Stimulated activated CD8-positive, alpha-beta memory T cell treated with anti-CD3 and anti-CD28 coated beads, Interleukin-15, amount 100 ng/mL, for 24 hours (primary cell): Measurements from ENCODE around the gene CCDC90B.

ENCODE experiments used
- DNase-seq: peaks from one replicate; pipeline ENCODE4 v3.0.0-alpha.2; 2020; ENCODE audit warnings: low read depth

Gene CCDC90B

DNA sequence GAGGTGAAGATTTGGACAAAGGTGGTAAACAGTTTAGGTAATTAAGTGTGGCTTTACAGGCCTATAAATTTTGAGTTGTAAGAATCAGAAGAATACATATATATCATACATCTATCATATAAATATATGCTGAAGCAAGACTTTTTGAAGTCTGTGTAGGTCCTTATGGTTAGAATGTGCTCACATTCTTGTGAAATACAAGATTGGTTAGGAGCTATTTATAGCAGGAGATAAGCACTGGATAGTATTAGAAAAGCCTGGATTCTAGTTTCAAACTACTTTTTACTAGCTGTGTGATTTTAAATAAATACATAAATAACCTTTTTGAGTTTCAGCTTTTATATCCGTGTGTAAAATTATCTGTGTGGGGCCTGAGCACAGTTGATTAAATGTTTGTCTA, 50.3 kb downstream of the CCDC90B start:
- no peak for DNase-seq

DNA sequence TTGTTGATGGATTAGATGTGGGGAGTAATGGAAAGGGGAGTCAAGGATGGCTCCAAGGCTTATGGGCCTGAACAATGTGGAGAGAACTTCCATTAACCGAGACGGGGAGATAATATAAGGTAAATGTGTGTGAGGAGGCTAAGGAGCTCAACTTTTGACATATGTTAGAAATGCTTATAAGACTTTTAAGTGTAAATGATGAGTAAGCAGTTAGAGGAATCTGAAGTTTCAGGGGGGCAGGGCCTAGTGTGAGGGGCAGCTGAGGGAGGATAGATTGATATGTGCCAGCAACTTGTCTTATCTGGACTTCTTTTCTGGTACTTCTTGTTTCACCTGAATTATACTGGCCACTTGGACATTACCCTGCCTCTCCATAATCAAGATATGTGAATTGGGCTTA, 62.7 kb downstream of the CCDC90B start:
- DNase-seq: no peak

DNA sequence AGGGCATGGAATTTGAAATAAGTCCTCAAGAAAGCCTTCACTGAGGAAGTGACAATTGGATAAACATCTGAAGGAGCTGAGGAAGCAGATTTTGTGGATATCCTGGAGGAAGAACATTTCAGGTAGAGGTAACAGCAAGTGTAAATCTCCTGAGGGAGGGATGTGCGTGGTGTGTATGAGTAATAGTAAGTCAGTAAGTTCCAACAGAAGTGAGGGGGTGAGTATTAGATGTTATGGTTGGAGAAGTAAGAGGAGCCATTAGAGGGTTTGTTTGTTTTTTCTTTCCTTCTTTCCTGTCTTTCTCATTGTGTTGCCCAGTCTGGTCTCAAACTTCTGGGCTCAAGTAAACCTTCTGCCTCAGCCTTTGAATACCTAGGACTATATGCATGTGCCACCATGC, 63.7 kb downstream of the CCDC90B start:
- DNase-seq: no peak

DNA sequence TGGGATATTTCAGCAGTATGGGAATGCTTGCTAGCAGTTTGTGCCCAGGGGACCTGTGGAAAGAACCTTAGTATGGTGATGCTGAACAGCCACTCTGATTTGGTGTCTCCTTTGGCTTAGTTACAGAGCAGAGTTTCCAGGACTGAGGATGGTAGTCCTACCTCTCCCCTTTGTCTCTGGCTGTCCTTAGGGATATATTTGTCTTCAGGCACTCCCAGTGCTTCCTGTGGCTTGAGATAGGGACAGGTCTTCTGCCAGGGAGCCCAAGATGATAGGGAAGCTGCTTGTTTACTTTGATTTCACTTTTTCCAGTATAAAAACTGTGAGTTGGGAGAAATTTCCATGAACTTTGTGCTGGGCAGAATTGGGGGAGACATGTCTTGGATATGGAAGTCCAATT, 64.5 kb downstream of the CCDC90B start:
- DNase-seq: no peak

DNA sequence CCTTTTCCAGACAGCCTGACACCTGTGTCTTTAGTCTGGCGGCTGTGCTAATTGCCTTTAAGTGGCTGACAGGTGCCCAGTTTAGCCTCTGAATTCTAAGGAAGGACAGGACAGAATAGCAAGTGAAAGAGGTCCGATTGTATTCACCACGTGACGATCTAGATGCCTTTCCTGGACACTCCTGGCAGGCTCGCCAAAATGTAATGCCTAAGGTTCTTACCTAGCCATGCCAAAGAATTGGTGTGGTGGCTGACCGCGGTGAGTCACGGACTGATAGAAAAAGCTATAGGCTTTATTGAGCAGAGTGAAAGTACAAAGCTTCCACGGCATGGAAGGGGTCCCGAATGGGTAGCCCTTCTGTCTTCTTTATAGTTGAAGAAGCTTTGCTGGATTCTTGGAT, 65.9 kb downstream of the CCDC90B start:
- DNase-seq: no peak

DNA sequence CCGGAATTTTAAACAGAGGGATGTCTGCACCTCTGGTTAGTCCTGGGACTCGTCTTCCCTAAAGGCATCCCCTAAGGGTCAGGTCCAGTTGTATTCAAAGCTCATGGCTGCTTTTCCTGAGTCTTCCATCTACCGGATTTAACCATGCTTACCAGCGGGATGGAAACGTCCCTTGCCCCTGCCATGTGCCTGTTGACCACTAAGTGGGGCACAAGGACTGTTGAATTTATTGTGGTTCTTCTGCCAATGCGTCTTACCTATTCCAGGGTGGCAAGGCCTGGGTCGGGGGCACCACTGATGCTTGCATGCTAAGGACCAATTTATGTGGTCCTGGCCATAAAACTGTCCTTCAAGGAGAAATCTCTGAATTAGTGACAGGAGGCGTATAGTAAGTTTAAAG, 67.1 kb downstream of the CCDC90B start:
- no peak for DNase-seq
